OCI-LY1 (cell line): ENCODE measurements around the gene WNT2B.

Experiments
- H2AFZ ChIP-seq: fragments of 200-600 bp; sonication (generic), shearing (Covaris generic); 2 replicates; pipeline ENCODE4 v1.6.0; 2014; ENCODE audit warnings: antibody characterized with exemption, mild to moderate bottlenecking, low read length
- H3F3A ChIP-seq: fragments of 200-600 bp; sonication (generic), shearing (Covaris generic); 2 replicates; pipeline ENCODE4 v1.6.0; 2014; ENCODE audit warnings: mild to moderate bottlenecking, antibody characterized with exemption, low read length, moderate library complexity; ENCODE audit not compliant: insufficient read depth
- H3K27ac ChIP-seq: fragments of 200-600 bp; sonication (generic); 2 replicates; pipeline ENCODE4 v1.5.1; 2014; ENCODE audit warnings: low read length, mixed run types, mild to moderate bottlenecking, low read depth; ENCODE audit not compliant: poor library complexity, severe bottlenecking
- H3K27me3 ChIP-seq: fragments of 200-600 bp; sonication (generic); 2 replicates; pipeline ENCODE4 v1.6.0; 2014; ENCODE audit warnings: antibody characterized with exemption, mild to moderate bottlenecking, low read length, moderate library complexity; ENCODE audit not compliant: insufficient read depth
- H3K36me3 ChIP-seq: fragments of 200-600 bp; sonication (generic); 2 replicates; pipeline ENCODE4 v1.6.1; 2014; ENCODE audit warnings: mild to moderate bottlenecking, antibody characterized with exemption, low read length, moderate library complexity, mixed read lengths; ENCODE audit not compliant: insufficient read depth
- H3K4me1 ChIP-seq: fragments of 200-600 bp; sonication (generic); 2 replicates; pipeline ENCODE4 v1.5.1; 2014; ENCODE audit warnings: mild to moderate bottlenecking, low read length, moderate library complexity; ENCODE audit not compliant: insufficient read depth, severe bottlenecking
- H3K4me2 ChIP-seq: fragments of 200-600 bp; sonication (generic), shearing (Covaris generic); 2 replicates; pipeline ENCODE4 v1.6.1; 2014; ENCODE audit warnings: low read length
- H3K4me3 ChIP-seq: fragments of 200-600 bp; sonication (generic); 2 replicates; pipeline ENCODE4 v1.5.1; 2014; ENCODE audit warnings: low read length, low read depth, mild to moderate bottlenecking, mixed read lengths; ENCODE audit not compliant: poor library complexity, severe bottlenecking
- H3K79me2 ChIP-seq: fragments of 200-600 bp; shearing (Covaris generic); 2 replicates; pipeline ENCODE4 v1.6.1; 2016; ENCODE audit warnings: mixed run types, low read length, mixed read lengths; ENCODE audit not compliant: insufficient read depth
- H3K9ac ChIP-seq: fragments of 200-600 bp; sonication (generic), shearing (Covaris generic); 2 replicates; pipeline ENCODE4 v1.6.1; 2014; ENCODE audit warnings: mild to moderate bottlenecking, low read length, mixed read lengths
- H3K9me2 ChIP-seq: fragments of 200-600 bp; sonication (generic), shearing (Covaris generic); 2 replicates; pipeline ENCODE4 v1.6.1; 2014; ENCODE audit warnings: low read depth, mild to moderate bottlenecking, low read length, mixed read lengths
- H3K9me3 ChIP-seq: fragments of 200-600 bp; shearing (Covaris generic); 2 replicates; pipeline ENCODE4 v1.6.1; 2014; ENCODE audit warnings: low read length, mixed read lengths
- H4K20me1 ChIP-seq: fragments of 200-600 bp; sonication (generic), shearing (Covaris generic); 2 replicates; pipeline ENCODE4 v1.6.0; 2016; ENCODE audit warnings: mild to moderate bottlenecking, low read length; ENCODE audit not compliant: insufficient read depth
- EZH2 ChIP-seq: fragments of 200-600 bp; sonication (generic), shearing (Covaris generic); IDR thresholded peaks from 2 replicates; pipeline ENCODE4 v1.8.0; 2017; ENCODE audit warnings: borderline replicate concordance, mixed run types, mild to moderate bottlenecking, antibody characterized with exemption, low read length, moderate library complexity, mixed read lengths
- TF ChIP-seq, protein P1 (sequence below): fragments of 200-600 bp; sonication (generic), shearing (Covaris generic); IDR thresholded peaks from 2 replicates; pipeline ENCODE4 v1.5.1; 2017; ENCODE audit warnings: mild to moderate bottlenecking, antibody characterized with exemption, low read length, moderate library complexity, mixed read lengths

WNT2B gene

DNA sequence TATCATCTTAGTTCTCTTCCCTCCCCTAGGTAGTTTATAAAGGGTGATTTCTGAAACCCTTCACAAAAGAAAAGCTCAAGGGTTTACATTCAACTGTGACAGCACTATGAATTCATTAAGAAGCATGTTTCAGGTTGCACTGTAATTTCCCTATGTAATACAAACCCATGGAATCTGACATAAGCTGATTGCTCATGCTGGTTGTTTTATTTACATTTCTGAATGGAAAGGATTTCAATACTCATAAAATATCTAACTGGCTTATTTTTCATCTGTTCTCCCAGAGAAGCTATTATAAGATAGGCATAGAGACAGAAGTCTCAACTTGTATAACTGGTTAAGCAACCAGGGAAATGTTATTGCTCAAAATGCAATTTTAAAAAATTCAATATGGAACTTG, 20.5 kb downstream of the WNT2B start:
- Histone ChIP-seq H3K4me2 (no peak overlapping the region), H3K27me3 (no peaks in the 10 kb centered on the region), H3K36me3 (no peaks in the 10 kb centered on the region), H2AFZ (no peak overlapping the region), H3K9ac (no peak overlapping the region), H3K9me3 (no peaks in the 10 kb centered on the region), H3K27ac (no peak overlapping the region), H3K4me1 (no peaks in the 10 kb centered on the region), H3K4me3 (no peak overlapping the region), H4K20me1 (no peaks in the 10 kb centered on the region), H3F3A (no peaks in the 10 kb centered on the region), H3K9me2 (no peaks in the 10 kb centered on the region), H3K79me2 (no peaks in the 10 kb centered on the region)
- TF ChIP-seq EZH2 = no peak
- TF ChIP-seq, protein P1, sequence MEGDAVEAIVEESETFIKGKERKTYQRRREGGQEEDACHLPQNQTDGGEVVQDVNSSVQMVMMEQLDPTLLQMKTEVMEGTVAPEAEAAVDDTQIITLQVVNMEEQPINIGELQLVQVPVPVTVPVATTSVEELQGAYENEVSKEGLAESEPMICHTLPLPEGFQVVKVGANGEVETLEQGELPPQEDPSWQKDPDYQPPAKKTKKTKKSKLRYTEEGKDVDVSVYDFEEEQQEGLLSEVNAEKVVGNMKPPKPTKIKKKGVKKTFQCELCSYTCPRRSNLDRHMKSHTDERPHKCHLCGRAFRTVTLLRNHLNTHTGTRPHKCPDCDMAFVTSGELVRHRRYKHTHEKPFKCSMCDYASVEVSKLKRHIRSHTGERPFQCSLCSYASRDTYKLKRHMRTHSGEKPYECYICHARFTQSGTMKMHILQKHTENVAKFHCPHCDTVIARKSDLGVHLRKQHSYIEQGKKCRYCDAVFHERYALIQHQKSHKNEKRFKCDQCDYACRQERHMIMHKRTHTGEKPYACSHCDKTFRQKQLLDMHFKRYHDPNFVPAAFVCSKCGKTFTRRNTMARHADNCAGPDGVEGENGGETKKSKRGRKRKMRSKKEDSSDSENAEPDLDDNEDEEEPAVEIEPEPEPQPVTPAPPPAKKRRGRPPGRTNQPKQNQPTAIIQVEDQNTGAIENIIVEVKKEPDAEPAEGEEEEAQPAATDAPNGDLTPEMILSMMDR = no peak

DNA sequence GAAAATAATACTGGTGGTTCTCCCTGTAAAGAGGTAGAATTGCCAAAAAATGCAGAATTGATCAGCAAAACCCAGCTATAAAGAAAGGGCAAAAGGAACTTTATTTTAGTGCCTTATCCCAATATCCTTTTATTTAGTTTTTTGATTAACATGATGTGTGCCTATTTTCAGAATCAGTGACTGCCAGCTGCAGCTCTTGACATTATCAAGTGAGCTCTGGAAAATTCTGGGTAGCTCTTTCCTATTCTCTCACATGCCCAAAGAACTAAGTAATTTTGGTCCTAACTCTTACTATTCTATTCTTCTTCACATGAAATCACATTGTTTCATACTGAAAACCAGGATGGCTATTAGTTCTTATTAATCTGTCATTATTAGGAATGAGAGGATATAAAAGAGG, 22.1 kb downstream of the WNT2B start:
- no peaks in the 10 kb centered on the region for H3F3A ChIP-seq
- H3K27me3 ChIP-seq = no peaks in the 10 kb centered on the region
- no peak overlapping the region for H3K4me3 ChIP-seq
- no peaks in the 10 kb centered on the region for H4K20me1 ChIP-seq
- no peaks in the 10 kb centered on the region for H3K4me1 ChIP-seq
- no peaks in the 10 kb centered on the region for H3K79me2 ChIP-seq
- no peaks in the 10 kb centered on the region for H3K9me2 ChIP-seq
- no peak overlapping the region for H3K27ac ChIP-seq
- TF ChIP-seq, protein P1 = no peak
- TF ChIP-seq EZH2 = no peak
- H2AFZ ChIP-seq = no peak overlapping the region
- no peaks in the 10 kb centered on the region for H3K36me3 ChIP-seq
- no peak overlapping the region for H3K9ac ChIP-seq
- no peak overlapping the region for H3K4me2 ChIP-seq
- no peaks in the 10 kb centered on the region for H3K9me3 ChIP-seq

DNA sequence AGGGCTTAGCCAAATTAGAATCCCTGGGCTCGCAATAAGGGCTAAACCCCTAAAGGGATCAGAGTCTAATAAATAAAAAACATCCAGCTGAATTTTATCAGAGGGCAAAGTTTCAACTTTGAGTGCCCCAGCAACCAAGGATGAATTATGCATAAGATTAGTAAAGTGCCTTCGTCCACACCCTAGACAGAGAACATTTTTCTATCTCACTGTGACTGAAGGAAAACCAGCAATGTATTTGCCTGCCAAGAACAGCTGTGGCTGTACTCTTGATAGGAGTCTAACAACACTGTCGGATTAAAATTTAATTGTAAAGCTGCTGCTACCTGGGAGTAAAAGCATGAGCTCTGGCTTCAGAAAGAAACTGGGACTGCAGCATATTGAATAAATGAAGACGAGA, 23.3 kb downstream of the WNT2B start:
- Histone ChIP-seq H2AFZ (no peak overlapping the region), H3K4me3 (no peak overlapping the region), H3K4me1 (no peaks in the 10 kb centered on the region), H3K9me3 (no peaks in the 10 kb centered on the region), H3K9me2 (no peaks in the 10 kb centered on the region), H3K36me3 (no peaks in the 10 kb centered on the region), H3K27ac (no peak overlapping the region), H3K79me2 (no peaks in the 10 kb centered on the region), H3K4me2 (no peak overlapping the region), H3K27me3 (no peaks in the 10 kb centered on the region), H3F3A (no peaks in the 10 kb centered on the region), H3K9ac (no peak overlapping the region), H4K20me1 (no peaks in the 10 kb centered on the region)
- TF ChIP-seq, protein P1 = no peak
